Inferior parietal cortex (tissue), 1 donor: ENCODE measurements around the gene WDR17.
A peak's percentile ranks its signal among the peaks of the same experiment; 100 is the strongest.

Experiments used
- DNase-seq: peaks from one replicate; pipeline ENCODE4 v3.0.0-alpha.2; 2016; ENCODE audit errors: extremely low spot score

WDR17 gene

DNA sequence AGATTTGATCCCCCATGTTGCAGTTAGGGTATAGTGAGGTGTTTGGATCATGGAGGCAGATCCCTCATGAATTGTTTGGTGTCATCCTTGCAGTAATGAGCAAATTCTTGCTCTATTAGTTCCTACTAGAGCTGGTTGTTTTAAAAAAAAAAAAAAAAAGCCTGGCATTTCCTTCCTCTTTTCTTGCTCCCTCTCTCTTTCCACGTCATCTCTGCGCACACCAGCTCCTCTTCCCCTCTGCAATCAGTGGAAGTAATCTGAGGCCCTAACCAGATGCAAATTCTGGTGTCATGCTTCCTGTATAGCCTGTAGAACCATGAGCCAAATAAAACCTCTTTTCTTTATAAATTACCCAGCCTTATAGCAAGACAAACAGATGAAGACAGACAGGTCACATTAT, 24.5 kb downstream of the WDR17 start:
- no peak for DNase-seq

DNA sequence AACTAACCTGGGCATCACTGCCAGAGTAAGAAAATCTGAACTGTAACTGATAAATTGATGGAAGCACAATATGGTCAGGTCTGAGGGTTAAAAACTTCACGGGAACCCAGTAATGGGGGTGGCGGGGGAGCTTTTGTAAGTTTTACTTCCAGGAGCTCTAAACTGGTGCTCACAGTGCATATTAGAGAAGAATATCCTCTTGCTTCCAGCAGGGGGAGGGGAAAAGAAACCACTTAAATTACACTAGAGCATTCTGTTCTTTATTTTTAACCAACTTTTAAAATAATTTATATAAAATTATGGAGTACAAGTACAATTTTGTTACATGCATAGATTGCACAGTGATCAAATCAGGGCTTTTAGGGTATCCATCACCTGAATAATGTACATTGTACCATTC, 33.7 kb downstream of the WDR17 start:
- DNase-seq: no peak

DNA sequence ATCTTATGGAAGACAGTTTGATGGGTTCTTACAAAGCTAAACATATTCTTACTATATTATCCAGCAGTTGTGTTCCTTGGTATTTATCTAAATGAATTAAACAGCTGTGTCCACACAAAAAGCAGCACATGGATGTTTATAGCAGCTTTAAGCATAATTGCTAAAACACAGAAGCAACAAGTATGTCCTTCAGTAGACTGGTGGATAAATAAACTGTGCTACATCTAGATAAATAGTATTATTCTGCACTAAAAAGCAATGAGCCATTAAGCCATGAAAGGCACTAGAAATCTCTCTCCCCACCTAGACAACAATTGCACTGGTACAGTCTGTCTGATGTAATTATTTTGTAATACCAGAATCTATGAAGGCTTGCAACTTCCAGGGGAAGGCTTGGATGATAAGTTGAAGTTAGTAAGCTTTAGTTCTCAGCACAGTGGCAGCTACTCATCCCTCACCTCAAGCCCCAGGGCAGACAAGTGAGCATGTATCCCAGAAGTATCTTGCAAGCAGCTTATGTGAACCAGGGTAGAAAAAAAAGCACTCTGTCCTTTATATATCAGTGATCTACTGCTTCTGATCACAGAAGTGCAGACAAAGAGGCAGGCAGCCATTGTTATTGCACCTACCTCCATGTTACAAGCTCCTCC, 36.9 kb downstream of the WDR17 start:
- DNase-seq: no peak

DNA sequence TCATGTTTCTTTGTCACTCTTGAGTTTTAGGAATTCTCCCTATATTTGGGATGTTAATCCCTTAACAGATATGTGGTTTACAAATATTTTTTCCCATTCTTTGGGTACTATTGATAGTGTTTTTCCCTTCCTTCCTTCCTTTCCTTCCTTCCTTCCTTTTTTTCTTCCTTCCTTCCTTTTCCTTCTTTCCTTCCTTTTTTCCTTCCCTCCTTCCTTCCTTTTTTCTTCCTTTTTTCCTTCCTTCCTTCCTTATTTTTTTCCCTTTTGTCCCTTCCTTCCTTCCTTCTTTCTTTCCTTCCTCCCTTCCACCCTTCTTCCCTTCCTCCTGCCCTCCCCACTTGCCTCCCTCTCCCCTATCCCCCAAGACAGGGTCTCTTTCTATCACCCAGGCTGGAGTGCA, 42.1 kb downstream of the WDR17 start:
- DNase-seq: no peak

DNA sequence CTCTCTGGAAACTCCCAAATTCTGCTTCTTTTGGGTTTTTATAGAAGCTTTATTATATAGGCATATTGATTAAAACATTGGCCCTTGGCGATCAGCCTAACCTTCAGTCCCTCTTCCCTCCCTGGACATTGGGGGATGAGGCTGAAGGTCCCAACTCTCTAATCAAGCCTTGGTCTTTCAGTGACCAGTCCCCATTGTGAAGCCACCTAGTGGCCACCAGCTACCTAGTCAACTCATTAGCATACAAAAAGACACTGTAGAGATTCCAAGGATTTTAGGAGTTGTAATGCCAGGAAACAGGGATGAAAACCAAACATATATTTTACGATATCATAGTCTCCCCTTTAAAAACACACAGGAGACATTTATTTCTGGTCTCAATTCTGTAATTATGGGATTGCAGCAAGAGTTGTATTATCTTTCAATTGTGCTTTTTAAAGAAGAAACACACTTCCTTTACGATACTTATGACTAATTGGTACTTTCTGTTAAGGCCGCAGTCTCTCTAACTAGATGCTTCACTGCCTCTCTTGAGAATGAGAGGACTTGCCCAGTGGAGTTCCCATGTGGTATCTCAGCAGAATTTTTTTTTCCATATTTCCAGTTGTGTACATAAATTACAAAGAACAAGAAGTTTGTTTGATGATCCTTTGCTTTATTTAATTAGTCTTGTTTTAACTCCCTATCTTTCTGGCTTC, 58.2 kb downstream of the WDR17 start:
- DNase-seq: peak; percentile 34

- DNase-seq: no peak
Observed at GRCh38 chr4:176125063-176125462, 59.4 kb downstream of the WDR17 start.

GRCh38 chr4:176134670-176135069, 69.0 kb downstream of the WDR17 start:
- no peak for DNase-seq

GRCh38 chr4:176137631-176138030, 72.0 kb downstream of the WDR17 start:
- no peak for DNase-seq

- DNase-seq: no peak
Observed at GRCh38 chr4:176139518-176139917, 73.9 kb downstream of the WDR17 start.

GRCh38 chr4:176142253-176142652, 76.6 kb downstream of the WDR17 start:
- DNase-seq: no peak

GRCh38 chr4:176149680-176150355, 84.2 kb downstream of the WDR17 start:
- DNase-seq: no peak

GRCh38 chr4:176150356-176150682, 84.7 kb downstream of the WDR17 start:
- peak; percentile 47 for DNase-seq

DNA sequence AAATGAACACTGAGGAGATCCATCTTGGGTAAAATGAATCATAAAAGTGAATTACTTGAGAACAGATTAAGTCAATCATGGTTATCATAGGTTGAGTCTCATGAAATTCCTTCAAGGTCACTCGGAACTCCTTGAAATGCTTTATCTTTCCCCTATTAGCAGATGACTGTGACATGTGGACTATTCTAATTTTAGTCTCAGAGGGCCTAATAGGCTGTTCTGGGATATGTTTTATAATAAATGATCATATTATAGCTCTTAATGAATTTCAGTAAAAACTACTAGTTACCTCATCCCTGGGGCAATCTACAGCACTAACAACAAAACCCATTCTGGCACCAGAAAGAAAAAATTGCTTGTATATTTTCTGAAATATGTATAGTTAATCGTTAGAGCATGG, 85.1 kb downstream of the WDR17 start:
- DNase-seq: no peak

- no peak for DNase-seq
Observed at GRCh38 chr4:176153124-176153523, 87.5 kb downstream of the WDR17 start.

DNA sequence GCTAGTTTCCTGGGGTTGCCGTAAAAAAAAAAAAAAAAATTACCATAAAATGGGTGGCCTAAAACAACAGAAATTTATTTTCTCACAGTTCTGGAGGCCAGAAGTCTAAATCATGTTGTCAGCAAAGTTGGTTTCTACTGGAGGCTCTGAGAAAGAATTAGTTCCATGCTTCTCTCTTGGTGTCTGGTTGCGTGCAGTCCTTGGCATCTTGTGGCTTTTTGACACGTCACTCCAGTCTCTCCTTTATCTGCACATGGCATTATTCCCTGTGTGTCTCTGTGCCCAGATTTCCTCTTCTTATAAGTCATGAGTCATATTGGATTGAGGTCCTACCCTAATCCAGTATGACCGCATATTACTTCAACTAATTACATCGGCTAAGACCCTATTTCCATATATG, 91.0 kb downstream of the WDR17 start:
- DNase-seq: no peak

DNA sequence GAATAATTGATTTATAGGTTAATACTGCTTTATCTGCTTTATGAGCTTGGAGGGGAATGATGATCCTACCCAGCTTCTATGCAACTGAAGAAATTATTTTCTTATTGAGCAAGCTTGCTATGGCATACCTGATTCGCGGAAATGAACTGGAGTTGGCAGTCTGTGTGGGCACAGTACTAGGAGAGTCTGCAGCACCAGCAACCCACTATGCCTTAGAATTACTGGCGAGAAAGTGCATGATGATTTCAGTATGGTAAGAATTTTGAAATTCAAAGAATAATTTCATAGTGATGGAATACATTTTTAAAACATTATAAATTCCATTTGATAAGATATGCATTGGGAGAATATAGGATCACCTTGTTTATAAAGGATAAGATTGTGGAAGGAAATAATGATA, 97.4 kb downstream of the WDR17 start:
- no peak for DNase-seq

DNA sequence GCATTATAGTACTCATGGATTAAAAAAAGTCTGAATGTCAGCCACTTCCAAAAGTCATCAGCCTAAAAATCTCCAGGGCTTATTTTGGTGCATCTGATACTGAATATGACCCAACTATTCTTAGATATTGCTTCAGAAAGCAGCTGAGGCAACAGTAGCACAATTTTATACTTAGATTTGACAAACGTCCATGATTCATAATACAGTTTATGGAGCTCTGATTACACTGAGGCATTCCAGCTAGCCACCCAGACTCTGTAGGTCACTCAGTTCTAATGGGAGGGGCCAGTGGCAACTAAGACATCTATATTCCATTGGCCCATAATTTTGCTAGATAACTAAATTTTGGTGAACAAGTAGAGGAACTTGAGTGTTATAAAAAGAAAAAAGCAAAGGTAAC, 119.4 kb downstream of the WDR17 start:
- no peak for DNase-seq

GRCh38 chr4:176186067-176186466, 120.4 kb downstream of the WDR17 start:
- DNase-seq: no peak

DNA sequence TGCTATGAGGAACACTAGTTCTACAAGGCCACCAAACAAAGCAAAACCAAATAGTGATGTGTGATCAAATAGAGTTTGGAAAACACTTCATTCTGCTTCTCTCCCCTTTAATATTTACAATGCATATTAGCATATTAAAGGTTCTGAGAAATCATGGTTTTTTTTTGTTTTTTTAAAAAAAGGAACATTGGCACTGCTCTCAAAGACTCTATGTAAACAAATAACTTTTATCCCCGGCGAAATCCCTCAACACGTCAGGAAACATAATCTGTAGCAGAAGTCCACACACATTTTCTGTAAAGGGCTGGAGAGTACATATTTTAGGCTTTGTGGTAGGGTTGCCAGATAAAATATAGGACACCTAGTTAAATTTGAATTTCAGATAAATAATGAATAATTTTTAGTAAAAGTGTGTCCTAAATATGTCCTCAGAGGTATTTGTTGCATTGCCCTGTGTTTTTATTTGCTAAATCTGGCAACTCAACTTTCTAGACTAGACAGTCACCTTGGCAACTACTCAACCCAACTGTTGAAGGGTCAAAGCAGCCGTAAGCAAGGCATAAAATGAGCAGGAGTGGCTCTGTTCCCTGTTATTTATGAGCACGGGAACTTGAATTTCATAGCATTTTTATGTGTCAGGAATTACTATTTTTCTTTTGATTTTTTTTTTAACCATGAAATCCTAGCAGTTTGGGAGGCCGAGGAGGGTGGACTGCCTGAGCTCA, 121.2 kb downstream of the WDR17 start:
- DNase-seq: no peak

DNA sequence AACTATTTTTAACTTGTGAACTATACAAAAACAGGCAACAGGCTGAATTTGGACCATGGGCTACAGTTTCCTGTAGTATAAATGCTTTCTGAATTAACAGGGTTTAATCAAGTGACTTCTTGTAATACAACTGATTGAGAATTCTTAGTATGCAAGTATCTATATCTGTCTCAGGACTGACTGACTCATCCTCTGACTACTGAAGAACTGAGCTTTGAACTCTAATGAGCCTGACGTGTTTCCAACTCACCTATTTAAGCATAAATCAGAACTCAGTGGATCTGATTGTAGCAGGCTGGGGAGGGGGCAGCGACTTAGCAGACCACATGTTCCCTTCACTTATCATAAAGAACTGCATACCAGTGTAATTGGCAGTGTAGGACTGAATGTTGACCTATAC, 122.0 kb downstream of the WDR17 start:
- no peak for DNase-seq

GRCh38 chr4:176188654-176189053, 123.0 kb downstream of the WDR17 start:
- no peak for DNase-seq

- DNase-seq: no peak
Observed at GRCh38 chr4:176189891-176190795, 124.5 kb downstream of the WDR17 start.
